ENCODE results near the gene GRPEL2.

The GRPEL2 gene

GRCh38 chr5:149345147-149345891, at the start of gene GRPEL2:
Gene GRPEL2 (plus strand): TSS chr5:149345499. CDS start chr5:149345540, 41 bp downstream.
- DNase-seq = peak; percentile 93

GRCh38 chr5:149297340-149298025, 47.8 kb upstream of the GRPEL2 start:
- DNase-seq = no peak

- DNase-seq = no peak
Observed at GRCh38 chr5:149298163-149298562, 47.1 kb upstream of the GRPEL2 start.

GRCh38 chr5:149298842-149299404, 46.4 kb upstream of the GRPEL2 start:
- no peak for DNase-seq

- no peak for DNase-seq
Observed at GRCh38 chr5:149299451-149300054, 45.7 kb upstream of the GRPEL2 start.

GRCh38 chr5:149300441-149300840, 44.9 kb upstream of the GRPEL2 start:
- no peak for DNase-seq

GRCh38 chr5:149301049-149301743, 44.1 kb upstream of the GRPEL2 start:
- no peak for DNase-seq

GRCh38 chr5:149301744-149302380, 43.4 kb upstream of the GRPEL2 start:
- no peak for DNase-seq

- DNase-seq = no peak
Observed at GRCh38 chr5:149302641-149303040, 42.7 kb upstream of the GRPEL2 start.

- DNase-seq = no peak
Observed at GRCh38 chr5:149303210-149303609, 42.1 kb upstream of the GRPEL2 start.

GRCh38 chr5:149304195-149305078, 40.9 kb upstream of the GRPEL2 start:
- DNase-seq = no peak

GRCh38 chr5:149309354-149309753, 35.9 kb upstream of the GRPEL2 start:
- DNase-seq = no peak

- DNase-seq = no peak
Observed at GRCh38 chr5:149310488-149310887, 34.8 kb upstream of the GRPEL2 start.

GRCh38 chr5:149310947-149311658, 34.2 kb upstream of the GRPEL2 start:
- DNase-seq = peak; percentile 24

- no peak for DNase-seq
Observed at GRCh38 chr5:149313151-149313841, 32.0 kb upstream of the GRPEL2 start.

GRCh38 chr5:149314571-149315111, 30.7 kb upstream of the GRPEL2 start:
- no peak for DNase-seq

- no peak for DNase-seq
Observed at GRCh38 chr5:149315753-149316152, 29.5 kb upstream of the GRPEL2 start.

GRCh38 chr5:149317281-149318048, 27.8 kb upstream of the GRPEL2 start:
- DNase-seq = peak; percentile 59

GRCh38 chr5:149319174-149319573, 26.1 kb upstream of the GRPEL2 start:
- no peak for DNase-seq
